Suppressor macrophage treated with lipopolysaccharide for 1 hour (primary cell): ENCODE data around the gene SLC30A2.
A peak's percentile ranks its signal among the peaks of the same experiment; 100 is the strongest.

Source experiments
- DNase-seq, 3 donors: peaks; one replicate each; pipeline ENCODE4 v3.0.0-alpha.2; 2020 to 2022

The SLC30A2 gene

GRCh38 chr1:26038477-26038876 lies 7.4 kb downstream of the SLC30A2 start:
- DNase-seq, result no peak

GRCh38 chr1:26037904-26038303 lies 8.0 kb downstream of the SLC30A2 start:
- DNase-seq, result no peak

GRCh38 chr1:26036756-26037281 lies 9.1 kb downstream of the SLC30A2 start:
- DNase-seq, result no peak

DNA sequence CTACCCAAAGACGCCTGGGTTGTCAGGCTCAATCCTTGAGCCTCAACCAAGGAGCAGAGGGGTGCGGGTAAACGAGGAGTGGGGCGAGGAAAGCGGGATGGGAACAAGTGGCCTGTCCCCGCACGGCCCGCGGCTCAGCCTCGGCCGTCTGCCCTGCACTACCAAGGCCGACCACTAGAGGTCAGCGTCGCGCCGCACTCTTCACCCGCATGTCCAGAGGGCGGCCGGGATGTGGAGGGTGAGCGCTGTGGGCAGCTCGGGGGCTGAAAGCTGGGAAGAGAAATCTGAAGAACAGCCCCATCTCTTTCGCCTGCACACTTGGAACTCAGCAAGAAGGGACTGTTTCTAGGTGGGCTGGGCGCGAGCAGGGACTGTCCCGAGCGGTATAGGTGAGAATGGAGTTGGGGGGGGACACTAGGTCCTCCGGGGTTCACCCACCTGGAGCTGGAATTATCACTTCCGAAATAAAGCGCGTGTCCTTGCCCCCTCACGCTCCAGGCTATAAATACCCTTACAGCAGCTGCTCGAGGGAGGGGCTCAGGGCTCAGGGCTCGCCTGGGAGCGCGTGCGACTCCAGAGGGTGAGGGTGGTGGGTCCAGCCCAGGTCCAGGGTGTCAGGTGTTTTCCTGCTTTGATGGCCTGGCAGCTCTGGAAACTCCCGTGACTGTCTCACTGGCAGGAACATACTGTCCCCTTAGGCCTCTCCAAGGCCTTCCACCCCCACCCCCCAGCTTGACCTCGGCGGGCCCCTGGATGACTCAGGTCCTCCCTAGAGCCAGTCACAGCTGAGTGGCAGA lies 9.8 kb downstream of the SLC30A2 start:
- DNase-seq, result peak; percentile 81 to 89 (median 87)

- DNase-seq, result peak; percentile 94 to 96 (median 95)
Observed at GRCh38 chr1:26035203-26035958, 10.5 kb downstream of the SLC30A2 start.

- DNase-seq, result no peak
Observed at GRCh38 chr1:26034504-26035202, 11.3 kb downstream of the SLC30A2 start.

DNA sequence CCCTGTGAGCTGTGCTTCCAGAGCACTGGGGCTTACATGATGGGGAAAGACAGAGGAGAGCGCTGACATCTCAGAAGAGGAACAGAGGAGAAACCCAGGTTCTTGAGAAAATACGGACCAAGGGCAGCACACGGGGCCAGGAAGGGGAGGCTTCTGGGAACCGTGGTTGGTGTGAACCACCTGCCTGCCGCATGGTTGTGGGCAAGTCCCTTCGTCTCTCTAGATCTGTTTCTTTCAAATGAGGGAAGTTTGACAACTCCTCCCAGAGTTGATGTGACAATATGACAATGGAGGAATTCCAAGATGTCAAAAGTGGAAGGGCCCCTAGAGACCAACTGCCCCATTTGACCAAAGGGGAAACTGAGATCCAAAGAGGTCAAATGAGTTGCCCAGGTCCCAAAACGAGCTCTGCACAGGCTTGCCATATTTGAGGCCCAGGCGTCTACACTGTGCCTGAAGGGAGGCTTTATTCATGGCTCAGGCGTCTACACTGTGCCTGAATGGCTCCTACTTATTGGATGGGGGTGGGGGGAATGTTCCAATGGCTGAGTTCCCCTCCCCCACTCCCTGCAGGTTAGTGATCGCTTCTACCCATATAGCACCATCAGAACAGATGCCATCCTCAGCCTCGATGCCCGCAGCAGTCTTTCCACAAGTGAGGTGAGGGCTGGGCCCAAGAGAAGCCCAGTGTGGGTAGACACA lies 13.1 kb downstream of the SLC30A2 start:
- DNase-seq, result peak; percentile 46 to 69 (median 58)

DNA sequence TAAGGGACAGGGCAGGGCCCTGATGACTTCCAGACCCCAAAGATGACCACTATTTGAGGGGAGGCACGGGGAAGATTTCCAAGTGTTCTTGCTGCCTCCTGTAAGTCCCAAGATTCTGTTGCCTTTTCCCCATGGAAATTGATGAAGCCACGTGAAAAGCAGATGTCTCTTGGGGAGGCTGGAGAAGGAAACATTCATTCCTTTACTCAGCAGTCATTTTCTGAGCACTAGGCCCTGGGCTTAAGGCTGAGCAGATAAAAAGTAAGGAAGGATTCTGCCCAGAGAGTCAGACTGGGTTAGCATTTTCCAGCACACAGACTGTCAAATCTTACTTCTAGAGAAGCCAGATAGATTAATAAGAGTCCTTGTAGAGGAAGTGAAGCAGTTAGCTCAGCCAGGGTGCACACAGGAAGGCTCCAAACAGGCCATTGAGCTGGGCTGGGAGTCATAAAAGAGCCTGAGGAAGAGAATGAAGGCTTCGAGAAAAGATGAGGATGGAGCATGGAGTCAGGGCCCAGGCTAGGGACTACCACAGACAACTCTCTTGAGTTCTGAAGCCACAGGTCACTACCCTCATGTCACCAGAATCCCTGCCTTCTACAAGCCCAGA lies 14.2 kb downstream of the SLC30A2 start:
- DNase-seq, result no peak

- DNase-seq, result no peak
Observed at GRCh38 chr1:26031196-26031595, 14.7 kb downstream of the SLC30A2 start.

DNA sequence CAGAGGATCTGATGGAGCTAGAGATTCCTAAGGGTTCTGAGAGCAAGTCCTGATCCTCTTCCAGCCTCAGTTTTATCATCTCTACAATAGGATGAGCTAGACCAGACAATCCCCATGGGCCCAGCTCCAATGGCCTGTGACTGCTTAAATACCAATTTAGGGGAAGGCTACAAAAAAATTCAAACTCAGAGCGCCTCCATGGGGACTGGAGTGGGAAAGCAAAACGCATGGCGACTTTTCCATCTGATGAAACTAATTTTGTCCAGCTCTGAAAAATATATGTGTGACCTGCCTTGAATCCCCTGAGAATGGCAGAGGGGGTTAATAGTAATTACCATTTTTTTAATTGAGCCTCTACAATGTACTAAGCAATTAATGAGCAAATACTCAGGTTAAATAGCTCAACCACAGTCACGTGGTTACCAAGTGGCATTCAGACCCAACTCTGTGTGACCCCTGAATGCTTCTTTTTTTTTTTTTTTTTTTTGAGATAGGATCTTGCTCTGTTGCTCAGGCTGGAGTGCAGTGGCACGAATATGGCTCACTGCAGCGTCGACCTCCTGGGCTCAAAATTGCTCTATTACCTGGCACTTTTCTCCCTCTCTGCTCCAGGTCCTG lies 15.9 kb downstream of the SLC30A2 start:
- peak in 1 of 3 donors; percentile 30 for DNase-seq

- no peak for DNase-seq
Observed at GRCh38 chr1:26029054-26029863, 16.7 kb downstream of the SLC30A2 start.

DNA sequence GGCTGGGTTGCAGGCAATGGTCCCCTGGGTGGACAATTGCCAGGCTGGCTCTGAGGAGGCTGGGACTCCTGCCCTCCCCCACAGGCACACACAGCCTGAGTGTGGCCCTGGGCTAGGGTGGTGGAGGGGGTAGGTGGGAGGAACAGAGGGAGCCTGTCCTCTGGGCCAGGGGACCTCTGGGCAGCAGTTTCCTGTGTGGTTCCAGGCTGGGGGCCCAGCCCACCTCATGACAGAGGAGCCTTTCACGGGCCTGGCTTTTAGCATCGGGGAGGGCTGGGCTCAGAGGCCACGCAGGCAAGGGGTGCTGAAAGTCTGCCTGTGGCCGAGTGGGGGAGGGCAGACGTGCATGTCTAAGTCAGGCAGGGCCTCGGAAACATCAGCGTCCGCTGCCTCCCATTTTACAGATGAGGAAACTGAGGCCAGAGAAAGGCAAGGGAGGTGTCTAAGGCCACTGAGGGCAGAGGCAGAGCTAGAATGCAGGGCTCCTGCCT lies 17.4 kb downstream of the SLC30A2 start:
- no peak for DNase-seq

GRCh38 chr1:26027716-26028489 lies 18.0 kb downstream of the SLC30A2 start:
- peak; percentile 76 to 82 (median 79) for DNase-seq

DNA sequence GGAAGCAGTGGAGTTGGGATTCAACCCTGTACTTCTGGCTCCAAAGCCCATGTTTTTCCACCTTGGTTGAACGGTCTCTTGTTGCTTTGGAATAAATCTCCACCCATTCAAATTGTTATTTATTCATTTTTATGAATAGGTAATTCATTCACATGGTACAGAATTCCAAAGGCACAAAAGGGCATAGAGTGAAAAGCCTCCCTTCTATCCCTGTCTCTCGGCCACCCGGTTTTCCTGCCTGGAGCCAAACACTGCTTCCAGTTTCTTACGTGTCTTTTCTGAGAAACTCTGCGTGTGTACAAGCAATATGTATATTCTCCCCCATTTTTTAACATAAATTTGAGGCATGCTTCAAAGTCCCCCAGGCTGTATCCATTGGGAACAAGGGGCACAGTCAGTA lies 20.4 kb downstream of the SLC30A2 start:
- no peak for DNase-seq

GRCh38 chr1:26025060-26025459 lies 20.9 kb downstream of the SLC30A2 start:
- no peak for DNase-seq

- DNase-seq, result no peak
Observed at GRCh38 chr1:26023826-26024225, 22.1 kb downstream of the SLC30A2 start.

GRCh38 chr1:26023009-26023408 lies 22.9 kb downstream of the SLC30A2 start:
- DNase-seq, result no peak

GRCh38 chr1:26022404-26022779 lies 23.5 kb downstream of the SLC30A2 start:
- DNase-seq, result peak in 1 of 3 donors; percentile 32

- no peak for DNase-seq
Observed at GRCh38 chr1:26021647-26022403, 24.1 kb downstream of the SLC30A2 start, which contains the start of gene EXTL1. TSS of gene EXTL1 (plus strand) at chr1:26021775. CDS start at chr1:26022647, 872 bp downstream.
